Upper lobe of left lung (tissue), 4 donors: ENCODE results near the gene COL6A2.

ENCODE experiments used
- CTCF ChIP-seq, 6 experiments: fragments of 450-650 bp in 4 of 6; fragments of 200-600 bp in 2 of 6; sonication (generic) in 2 of 6; IDR thresholded peaks; one replicate each; pipeline ENCODE4 v1.5.1; 2016 to 2019; ENCODE audit warnings: antibody characterized with exemption in 6 of 6
- EP300 ChIP-seq, 4 donors: sonication (generic); formaldehyde crosslinking; IDR thresholded peaks; one replicate each; pipeline ENCODE4 v1.5.1; 2017; ENCODE audit warnings: antibody characterized with exemption in 4 of 4, control low read depth in 2 of 4
- POLR2AphosphoS5 ChIP-seq, 2 donors: sonication (generic); formaldehyde crosslinking; IDR thresholded peaks; one replicate each; pipeline ENCODE4 v1.5.1; 2017; ENCODE audit warnings: antibody characterized with exemption in 2 of 2

GRCh38 chr21:46061950-46062349 is 36.0 kb upstream of the COL6A2 start:
- TF ChIP-seq EP300 (IDR thresholded peaks at IDR 0.05), result no peak
- TF ChIP-seq POLR2AphosphoS5 (IDR thresholded peaks at IDR 0.05), result no peak
- TF ChIP-seq CTCF (IDR thresholded peaks at IDR 0.05), result no peak
